OCI-LY1 (cell line): ENCODE measurements around the gene PTPN4.

ENCODE experiments used
- CTCF ChIP-seq: fragments of 200-600 bp; sonication (generic), shearing (Covaris generic); IDR thresholded peaks from 2 replicates; pipeline ENCODE4 v1.5.1; 2017; ENCODE audit warnings: mild to moderate bottlenecking, antibody characterized with exemption, low read length, moderate library complexity, mixed read lengths
- EZH2 ChIP-seq: fragments of 200-600 bp; sonication (generic), shearing (Covaris generic); IDR thresholded peaks from 2 replicates; pipeline ENCODE4 v1.8.0; 2017; ENCODE audit warnings: borderline replicate concordance, mixed run types, mild to moderate bottlenecking, antibody characterized with exemption, low read length, moderate library complexity, mixed read lengths

GRCh38 chr2:119837350-119837749 lies 77.6 kb downstream of the PTPN4 start:
- TF ChIP-seq CTCF = no peak
- no peak for TF ChIP-seq EZH2
